CD14-positive monocyte (primary cell): ENCODE data around the gene RAF1. TPM values are rescaled to one million over a fixed set of nuclear protein-coding genes. Genes with fewer than 3 reads are reported as not detected.

Experiments
- DNase-seq, 3 donors: peaks; one replicate each; pipeline ENCODE4 v3.0.0-alpha.2; 2011 to 2022
- H2AFZ ChIP-seq: 2 replicates; pipeline ENCODE4 v1.6.0; 2012; ENCODE audit warnings: mild to moderate bottlenecking, low read depth, low read length, inconsistent platforms; ENCODE audit not compliant: insufficient read depth, poor library complexity, severe bottlenecking
- H3K27ac ChIP-seq, 2 donors: 1 replicate in 1 of 2; 2 replicates in 1 of 2; pipeline ENCODE4 v1.5.1; 2012 to 2013; ENCODE audit warnings: low read length in 2 of 2, control low read depth in 1 of 2, inconsistent platforms in 1 of 2, low read depth in 1 of 2, mild to moderate bottlenecking in 1 of 2
- H3K27me3 ChIP-seq, 2 donors: one replicate each; pipeline versions ENCODE4 v1.6.0 to v1.6.1; 2011 to 2013; ENCODE audit warnings: low read length in 2 of 2; ENCODE audit not compliant: control insufficient read depth in 2 of 2, insufficient read depth in 2 of 2
- H3K36me3 ChIP-seq, 2 donors: replicated peaks in 1 of 2; 1 replicate in 1 of 2; 2 replicates in 1 of 2; pipeline versions ENCODE4 v1.5.1 to v1.6.1; 2012 to 2013; ENCODE audit warnings: low read length in 2 of 2, control low read depth in 1 of 2, inconsistent platforms in 1 of 2, mild to moderate bottlenecking in 1 of 2; ENCODE audit not compliant: insufficient read depth in 2 of 2, control insufficient read depth in 1 of 2
- H3K4me1 ChIP-seq, 2 donors: 1 replicate in 1 of 2; 2 replicates in 1 of 2; pipeline versions ENCODE4 v1.5.1 to v1.6.1; 2012 to 2013; ENCODE audit warnings: low read length in 2 of 2, control low read depth in 1 of 2, inconsistent platforms in 1 of 2, mild to moderate bottlenecking in 1 of 2, moderate library complexity in 1 of 2; ENCODE audit not compliant: insufficient read depth in 2 of 2, control insufficient read depth in 1 of 2
- H3K4me2 ChIP-seq: replicated peaks from 2 replicates; pipeline ENCODE3; 2012; ENCODE audit warnings: low read length, moderate library complexity, mild to moderate bottlenecking; ENCODE audit not compliant: poor library complexity, severe bottlenecking; ENCODE audit errors: extremely low read depth
- H3K4me3 ChIP-seq, 3 experiments: fragments of 200-600 bp in 1 of 3; sonication (generic) in 1 of 3; replicated peaks in 1 of 3; 1 replicate in 2 of 3; 2 replicates in 1 of 3; pipeline ENCODE4 v1.5.1; 2011 to 2013; ENCODE audit warnings: low read length in 3 of 3, mild to moderate bottlenecking in 3 of 3, control low read depth in 2 of 3, low read depth in 2 of 3, inconsistent platforms in 1 of 3, moderate library complexity in 1 of 3
- H3K79me2 ChIP-seq: 2 replicates; pipeline ENCODE4 v1.6.0; 2012; ENCODE audit warnings: mild to moderate bottlenecking, control low read depth, inconsistent platforms, low read length, moderate library complexity; ENCODE audit not compliant: insufficient read depth
- H3K9ac ChIP-seq: 2 replicates; pipeline ENCODE4 v1.6.0; 2017; ENCODE audit warnings: low read length, mild to moderate bottlenecking; ENCODE audit not compliant: insufficient read depth, poor library complexity, severe bottlenecking
- H3K9me3 ChIP-seq, 2 donors: replicated peaks in 1 of 2; 1 replicate in 1 of 2; 2 replicates in 1 of 2; pipeline versions ENCODE4 v1.5.1 to v1.6.1; 2012 to 2013; ENCODE audit warnings: low read length in 2 of 2, control low read depth in 1 of 2; ENCODE audit not compliant: control insufficient read depth in 1 of 2, insufficient read depth in 1 of 2
- H4K20me1 ChIP-seq: 2 replicates; pipeline ENCODE4 v1.6.0; 2012; ENCODE audit warnings: mild to moderate bottlenecking, low read length, control low read depth, moderate library complexity; ENCODE audit not compliant: insufficient read depth
- H3K27ac Mint-ChIP-seq, 7 donors: one replicate each; pipeline ENCODE4 v1.8.0; 2020; ENCODE audit warnings: mild to moderate bottlenecking in 7 of 7, mixed read lengths in 7 of 7, moderate library complexity in 6 of 7, inconsistent platforms in 2 of 7
- H3K27me3 Mint-ChIP-seq, 3 donors: one replicate each; pipeline ENCODE4 v1.8.0; 2021 to 2022; ENCODE audit warnings: low read depth in 3 of 3, mild to moderate bottlenecking in 3 of 3, mixed read lengths in 3 of 3, moderate library complexity in 3 of 3, inconsistent platforms in 1 of 3
- H3K36me3 Mint-ChIP-seq, 2 donors: one replicate each; pipeline ENCODE4 v1.8.0; 2020; ENCODE audit warnings: mixed read lengths in 2 of 2, inconsistent platforms in 1 of 2, mild to moderate bottlenecking in 1 of 2
- H3K4me1 Mint-ChIP-seq: one replicate; pipeline ENCODE4 v1.8.0; 2020; ENCODE audit warnings: mild to moderate bottlenecking, mixed read lengths
- H3K4me3 Mint-ChIP-seq, 2 donors: one replicate each; pipeline ENCODE4 v1.8.0; 2020; ENCODE audit warnings: mild to moderate bottlenecking in 2 of 2, mixed read lengths in 2 of 2, moderate library complexity in 1 of 2
- H3K9me3 Mint-ChIP-seq, 7 donors: one replicate each; pipeline ENCODE4 v1.8.0; 2020 to 2022; ENCODE audit warnings: mixed read lengths in 7 of 7, mild to moderate bottlenecking in 6 of 7, moderate library complexity in 6 of 7, inconsistent platforms in 2 of 7
- WGBS: methylation state at CpG from one replicate; pipeline ENCODE4 v1.1.5; 2013; ENCODE audit warnings: missing lambda C conversion rate; ENCODE audit not compliant: insufficient coverage; 5-methylcytosine and 5-hydroxymethylcytosine counted together
- intact Hi-C, 2 donors: fragments of 100-400 bp; cut with micrococcal nuclease; formaldehyde crosslinking; loops; one replicate each; pipeline versions ENCODE4 v1.15.0 to v1.15.1; 2023
- polyA plus RNA-seq, 3 donors: library from polyadenylated mRNA; depleted of rRNA in 1 of 3; unstranded in 2 of 3; stranded (reverse) in 1 of 3; fragments of 300-500 nt in 2 of 3; fragments of >200 nt in 1 of 3; fragmentation: Illumina TruSeq in 2 of 3; gene quantifications; 1 replicate in 2 of 3; 2 replicates in 1 of 3; pipeline ENCODE4 v1.2.3, GENCODE V29; 2012 to 2021
- TF ChIP-seq, protein P1 (sequence below): fragments of 200-600 bp; IDR thresholded peaks from one replicate; pipeline ENCODE4 v1.8.0; 2022; ENCODE audit warnings: antibody characterized with exemption, mild to moderate bottlenecking

RAF1 gene
- polyA plus RNA-seq, 3 donors, result 73.0 to 181 (median 79.5) TPM

DNA sequence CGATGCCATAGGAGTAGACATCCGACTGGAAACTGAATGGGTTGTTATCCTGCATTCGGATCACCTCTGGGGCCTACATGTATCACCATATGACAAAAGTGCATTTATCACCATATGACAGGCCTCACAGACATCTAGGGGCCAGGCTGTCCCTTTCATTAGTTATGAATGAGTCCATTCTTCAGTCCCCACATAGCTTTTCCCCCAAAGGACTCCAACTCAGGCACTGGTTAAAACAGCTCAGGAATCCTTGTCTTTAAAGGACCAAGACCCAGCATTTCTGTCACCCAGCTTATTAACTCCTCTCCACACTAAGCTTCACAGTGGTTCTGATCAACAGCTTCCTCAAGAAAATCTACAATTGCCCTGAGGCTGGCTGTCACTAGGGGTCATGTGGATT lies 78.7 kb downstream of the RAF1 start:
- Mint-ChIP-seq H3K4me1 (peaks cover 3% of the 10 kb centered on the region), H3K4me3 (no peak overlapping the region), H3K9me3 (peaks cover 0 to 1% (median 0%) of the 10 kb centered on the region in 7 donors), H3K27ac (peak overlapping the region in 1 of 7 donors; percentile 46), H3K36me3 (peaks cover 77 to 87% of the 10 kb centered on the region in 2 donors), H3K27me3 (no peaks in the 10 kb centered on the region)
- Histone ChIP-seq H3K9me3 (no peaks in the 10 kb centered on the region), H2AFZ (no peak overlapping the region), H3K27ac (peak overlapping the region in 1 of 2 donors; percentile 46), H3K4me3 (no peak overlapping the region), H3K79me2 (peaks cover 9% of the 10 kb centered on the region), H3K36me3 (peaks cover 89 to 93% of the 10 kb centered on the region in 2 donors), H3K27me3 (no peaks in the 10 kb centered on the region), H3K4me2 (no peak overlapping the region), H4K20me1 (peaks cover 83% of the 10 kb centered on the region), H3K9ac (no peak overlapping the region), H3K4me1 (peaks cover 4 to 7% of the 10 kb centered on the region in 2 donors)
- DNase-seq, result no peak
- 88% methylated on average over 3 of the region's 3 CpGs for WGBS
- intact Hi-C loops, result no loop called here
- TF ChIP-seq, protein P1, sequence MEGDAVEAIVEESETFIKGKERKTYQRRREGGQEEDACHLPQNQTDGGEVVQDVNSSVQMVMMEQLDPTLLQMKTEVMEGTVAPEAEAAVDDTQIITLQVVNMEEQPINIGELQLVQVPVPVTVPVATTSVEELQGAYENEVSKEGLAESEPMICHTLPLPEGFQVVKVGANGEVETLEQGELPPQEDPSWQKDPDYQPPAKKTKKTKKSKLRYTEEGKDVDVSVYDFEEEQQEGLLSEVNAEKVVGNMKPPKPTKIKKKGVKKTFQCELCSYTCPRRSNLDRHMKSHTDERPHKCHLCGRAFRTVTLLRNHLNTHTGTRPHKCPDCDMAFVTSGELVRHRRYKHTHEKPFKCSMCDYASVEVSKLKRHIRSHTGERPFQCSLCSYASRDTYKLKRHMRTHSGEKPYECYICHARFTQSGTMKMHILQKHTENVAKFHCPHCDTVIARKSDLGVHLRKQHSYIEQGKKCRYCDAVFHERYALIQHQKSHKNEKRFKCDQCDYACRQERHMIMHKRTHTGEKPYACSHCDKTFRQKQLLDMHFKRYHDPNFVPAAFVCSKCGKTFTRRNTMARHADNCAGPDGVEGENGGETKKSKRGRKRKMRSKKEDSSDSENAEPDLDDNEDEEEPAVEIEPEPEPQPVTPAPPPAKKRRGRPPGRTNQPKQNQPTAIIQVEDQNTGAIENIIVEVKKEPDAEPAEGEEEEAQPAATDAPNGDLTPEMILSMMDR, result no peak

DNA sequence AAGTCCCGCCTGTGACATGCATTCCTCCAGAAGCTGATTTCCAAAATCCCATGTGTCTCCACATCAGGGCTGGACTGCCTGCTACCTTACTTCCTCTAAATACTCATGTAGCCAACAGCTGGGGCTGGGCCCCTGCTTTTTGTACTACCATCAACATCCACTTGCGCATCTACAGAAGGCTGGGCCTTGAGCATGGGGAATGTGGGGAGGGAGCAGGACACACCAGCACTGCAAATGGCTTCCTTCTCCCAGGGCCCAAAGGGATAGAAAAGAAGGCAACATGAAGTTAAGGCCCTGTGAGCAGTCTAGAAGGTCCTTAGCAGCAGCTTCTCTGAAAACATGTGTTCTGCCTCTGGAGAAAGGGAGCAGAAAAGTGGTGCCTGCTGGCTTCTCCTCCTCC lies 79.8 kb downstream of the RAF1 start:
- peaks cover 87 to 94% of the 10 kb centered on the region in 2 donors for H3K36me3 ChIP-seq
- H3K4me1 Mint-ChIP-seq, result peaks cover 8% of the 10 kb centered on the region
- peaks cover 0 to 1% (median 0%) of the 10 kb centered on the region in 7 donors for H3K9me3 Mint-ChIP-seq
- no peaks in the 10 kb centered on the region for H3K27me3 ChIP-seq
- no peak overlapping the region for H2AFZ ChIP-seq
- peak overlapping the region in 1 of 2 donors; percentile 38 for H3K27ac ChIP-seq
- intact Hi-C loops, result no loop called here
- peaks cover 6% of the 10 kb centered on the region for H3K79me2 ChIP-seq
- no peaks in the 10 kb centered on the region for H3K9me3 ChIP-seq
- H3K4me3 Mint-ChIP-seq, result no peak overlapping the region
- DNase-seq, result no peak
- H3K9ac ChIP-seq, result no peak overlapping the region
- H3K27ac Mint-ChIP-seq, result peak overlapping the region in 2 of 7 donors; percentile 65 to 70
- H4K20me1 ChIP-seq, result peaks cover 78% of the 10 kb centered on the region
- no peaks in the 10 kb centered on the region for H3K27me3 Mint-ChIP-seq
- peaks cover 83 to 90% of the 10 kb centered on the region in 2 donors for H3K36me3 Mint-ChIP-seq
- TF ChIP-seq, protein P1, result no peak
- 100% methylated on average over 1 of the region's 2 CpGs for WGBS
- no peaks in the 10 kb centered on the region for H3K4me1 ChIP-seq
- no peak overlapping the region for H3K4me3 ChIP-seq
- H3K4me2 ChIP-seq, result no peak overlapping the region
